Middle frontal gyrus (tissue), 1 donor: ENCODE results near the gene DNAJA2.

Experiments used
- DNase-seq: peaks from one replicate; pipeline ENCODE4 v3.0.0-alpha.2; 2015; ENCODE audit warnings: low spot score; ENCODE audit errors: extremely low spot score

DNAJA2 gene

GRCh38 chr16:46929378-46930332 is 43.8 kb downstream of the DNAJA2 start:
- DNase-seq: peak; percentile 70

GRCh38 chr16:46928811-46929210 is 44.7 kb downstream of the DNAJA2 start:
- DNase-seq: no peak

- DNase-seq: no peak
Observed at GRCh38 chr16:46927273-46927672, 46.2 kb downstream of the DNAJA2 start.

- no peak for DNase-seq
Observed at GRCh38 chr16:46926470-46927225, 46.8 kb downstream of the DNAJA2 start.

GRCh38 chr16:46924402-46924801 is 49.1 kb downstream of the DNAJA2 start:
- no peak for DNase-seq

- DNase-seq: no peak
Observed at GRCh38 chr16:46923513-46924295, 49.8 kb downstream of the DNAJA2 start.

- DNase-seq: no peak
Observed at GRCh38 chr16:46922239-46922638, 51.2 kb downstream of the DNAJA2 start.

GRCh38 chr16:46920402-46921068 is 52.9 kb downstream of the DNAJA2 start:
- no peak for DNase-seq

- DNase-seq: no peak
Observed at GRCh38 chr16:46918905-46919792, 54.3 kb downstream of the DNAJA2 start.

GRCh38 chr16:46918400-46918799 is 55.1 kb downstream of the DNAJA2 start:
- DNase-seq: no peak

GRCh38 chr16:46916980-46917379 is 56.5 kb downstream of the DNAJA2 start:
- DNase-seq: no peak

- no peak for DNase-seq
Observed at GRCh38 chr16:46915483-46916025, 57.9 kb downstream of the DNAJA2 start.

- DNase-seq: no peak
Observed at GRCh38 chr16:46914556-46915201, 58.8 kb downstream of the DNAJA2 start.

- DNase-seq: no peak
Observed at GRCh38 chr16:46911650-46912049, 61.8 kb downstream of the DNAJA2 start.

- DNase-seq: peak; percentile 67
Observed at GRCh38 chr16:46911038-46911437, 62.4 kb downstream of the DNAJA2 start.

- DNase-seq: no peak
Observed at GRCh38 chr16:46908540-46909372, 64.7 kb downstream of the DNAJA2 start.

- no peak for DNase-seq
Observed at GRCh38 chr16:46907061-46907774, 66.3 kb downstream of the DNAJA2 start.
